ENCODE data around the gene MYBBP1A. TPM values are rescaled to one million over a fixed set of nuclear protein-coding genes. Genes with fewer than 3 reads are reported as not detected.
A peak's percentile ranks its signal among the peaks of the same experiment; 100 is the strongest.

The MYBBP1A gene
- total RNA-seq, 1 donor from 2014 or later = 73.5 TPM

DNA sequence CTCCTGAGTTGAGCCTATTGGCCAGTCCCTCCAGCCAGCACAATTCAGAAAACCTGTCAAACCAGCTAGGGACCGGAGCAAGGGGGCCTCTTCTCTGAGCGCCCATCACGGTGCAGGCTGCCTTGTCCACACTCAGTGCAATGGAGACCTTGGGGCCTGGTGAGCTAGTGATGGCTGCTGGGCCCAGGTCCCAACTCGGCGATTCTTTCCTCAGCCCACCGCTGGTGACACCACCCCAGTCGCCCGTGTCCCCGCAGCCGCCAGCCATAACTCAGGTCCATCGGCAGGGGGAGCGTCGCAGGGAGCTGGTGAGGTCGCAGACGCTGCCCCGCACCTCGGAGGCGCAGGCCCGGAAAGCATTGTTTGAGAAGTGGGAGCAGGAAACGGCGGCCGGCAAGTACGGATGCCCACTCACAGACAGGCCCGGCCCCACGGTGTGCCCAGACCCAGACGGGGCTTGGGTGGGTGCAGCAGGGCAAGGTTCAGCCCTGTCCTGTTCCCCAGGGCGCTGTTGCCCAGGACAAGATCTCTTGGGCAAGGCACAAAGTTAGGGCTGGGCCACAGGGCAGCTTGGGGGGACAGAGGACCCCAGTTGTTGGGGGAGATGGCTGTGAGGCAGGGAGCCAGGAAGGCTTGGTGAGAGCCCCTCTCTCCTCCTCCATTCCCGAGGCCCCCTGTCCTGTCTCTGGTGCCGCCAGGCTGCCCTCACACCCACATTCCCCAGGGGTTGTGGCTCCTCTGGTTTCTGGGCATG lies 39.9 kb upstream of the MYBBP1A start:
- no peak for DNase-seq (ENCODE audit: low spot score in 2 of 2, unreplicated experiment in 2 of 2)
- H3K4me3 Mint-ChIP-seq = no peak overlapping the region
- no peaks in the 10 kb centered on the region for H3K27me3 Mint-ChIP-seq (ENCODE audit: low read depth)
- TF ChIP-seq, protein P1, sequence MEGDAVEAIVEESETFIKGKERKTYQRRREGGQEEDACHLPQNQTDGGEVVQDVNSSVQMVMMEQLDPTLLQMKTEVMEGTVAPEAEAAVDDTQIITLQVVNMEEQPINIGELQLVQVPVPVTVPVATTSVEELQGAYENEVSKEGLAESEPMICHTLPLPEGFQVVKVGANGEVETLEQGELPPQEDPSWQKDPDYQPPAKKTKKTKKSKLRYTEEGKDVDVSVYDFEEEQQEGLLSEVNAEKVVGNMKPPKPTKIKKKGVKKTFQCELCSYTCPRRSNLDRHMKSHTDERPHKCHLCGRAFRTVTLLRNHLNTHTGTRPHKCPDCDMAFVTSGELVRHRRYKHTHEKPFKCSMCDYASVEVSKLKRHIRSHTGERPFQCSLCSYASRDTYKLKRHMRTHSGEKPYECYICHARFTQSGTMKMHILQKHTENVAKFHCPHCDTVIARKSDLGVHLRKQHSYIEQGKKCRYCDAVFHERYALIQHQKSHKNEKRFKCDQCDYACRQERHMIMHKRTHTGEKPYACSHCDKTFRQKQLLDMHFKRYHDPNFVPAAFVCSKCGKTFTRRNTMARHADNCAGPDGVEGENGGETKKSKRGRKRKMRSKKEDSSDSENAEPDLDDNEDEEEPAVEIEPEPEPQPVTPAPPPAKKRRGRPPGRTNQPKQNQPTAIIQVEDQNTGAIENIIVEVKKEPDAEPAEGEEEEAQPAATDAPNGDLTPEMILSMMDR (IDR thresholded peaks at IDR 0.05; ENCODE audit: unreplicated experiment) = peak; percentile 22
- H3K36me3 Mint-ChIP-seq = peaks cover 11% of the 10 kb centered on the region
- H3K9me3 Mint-ChIP-seq = no peaks in the 10 kb centered on the region
- H3K27ac Mint-ChIP-seq = peak overlapping the region; percentile 79
- peaks cover 68% of the 10 kb centered on the region for H3K4me1 Mint-ChIP-seq

DNA sequence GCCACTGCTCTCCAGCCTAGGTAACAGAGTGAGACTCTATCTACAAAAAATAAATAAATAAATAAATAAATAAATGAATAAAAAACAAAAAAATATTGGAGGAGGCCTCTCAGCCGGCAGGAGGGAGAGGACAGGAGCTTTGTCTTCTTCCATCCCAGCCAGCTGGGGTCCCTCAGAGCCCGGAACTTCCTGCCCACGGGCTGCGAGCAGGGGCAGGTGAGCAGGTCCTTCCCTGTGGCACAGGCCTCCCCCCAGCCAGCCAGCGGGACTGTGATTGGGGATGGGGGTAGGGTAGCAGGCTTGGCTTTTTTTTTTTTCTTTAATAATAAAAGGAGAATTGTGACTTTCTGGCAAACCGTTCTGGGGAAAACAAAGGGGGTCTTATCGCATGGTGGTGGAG lies 39.2 kb upstream of the MYBBP1A start:
- Mint-ChIP-seq H3K36me3 (peaks cover 11% of the 10 kb centered on the region), H3K4me1 (peaks cover 66% of the 10 kb centered on the region), H3K4me3 (no peak overlapping the region), H3K27me3 (ENCODE audit: low read depth) (no peaks in the 10 kb centered on the region), H3K9me3 (no peaks in the 10 kb centered on the region), H3K27ac (peak overlapping the region; percentile 79)
- no peak for DNase-seq (ENCODE audit: low spot score in 2 of 2, unreplicated experiment in 2 of 2)
- TF ChIP-seq, protein P1 (IDR thresholded peaks at IDR 0.05; ENCODE audit: unreplicated experiment) = no peak

DNA sequence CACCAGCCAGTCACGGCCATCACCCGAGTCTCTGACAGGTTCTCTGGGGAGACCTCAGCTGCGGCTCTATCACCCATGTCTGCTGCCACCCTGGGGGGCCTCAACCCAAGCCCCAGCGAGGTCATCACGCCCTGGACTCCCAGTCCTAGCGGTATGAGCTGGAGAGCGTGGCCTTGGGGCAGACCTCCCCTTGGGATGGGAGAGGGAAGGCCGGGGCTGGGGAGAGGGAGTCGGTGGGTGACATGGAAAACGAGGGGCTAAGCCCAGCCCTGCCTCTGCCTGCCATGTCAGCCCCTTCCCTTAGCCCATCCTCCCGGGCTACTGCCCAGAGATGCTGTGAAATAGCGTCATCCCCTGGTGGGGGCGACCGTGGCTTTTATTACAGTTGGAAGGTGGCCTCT lies 37.8 kb upstream of the MYBBP1A start:
- Mint-ChIP-seq H3K9me3 (no peaks in the 10 kb centered on the region), H3K36me3 (peaks cover 11% of the 10 kb centered on the region), H3K4me3 (no peak overlapping the region), H3K27me3 (ENCODE audit: low read depth) (no peaks in the 10 kb centered on the region), H3K27ac (no peak overlapping the region), H3K4me1 (peaks cover 68% of the 10 kb centered on the region)
- TF ChIP-seq, protein P1 (IDR thresholded peaks at IDR 0.05; ENCODE audit: unreplicated experiment) = no peak
- DNase-seq (ENCODE audit: low spot score in 2 of 2, unreplicated experiment in 2 of 2) = no peak

DNA sequence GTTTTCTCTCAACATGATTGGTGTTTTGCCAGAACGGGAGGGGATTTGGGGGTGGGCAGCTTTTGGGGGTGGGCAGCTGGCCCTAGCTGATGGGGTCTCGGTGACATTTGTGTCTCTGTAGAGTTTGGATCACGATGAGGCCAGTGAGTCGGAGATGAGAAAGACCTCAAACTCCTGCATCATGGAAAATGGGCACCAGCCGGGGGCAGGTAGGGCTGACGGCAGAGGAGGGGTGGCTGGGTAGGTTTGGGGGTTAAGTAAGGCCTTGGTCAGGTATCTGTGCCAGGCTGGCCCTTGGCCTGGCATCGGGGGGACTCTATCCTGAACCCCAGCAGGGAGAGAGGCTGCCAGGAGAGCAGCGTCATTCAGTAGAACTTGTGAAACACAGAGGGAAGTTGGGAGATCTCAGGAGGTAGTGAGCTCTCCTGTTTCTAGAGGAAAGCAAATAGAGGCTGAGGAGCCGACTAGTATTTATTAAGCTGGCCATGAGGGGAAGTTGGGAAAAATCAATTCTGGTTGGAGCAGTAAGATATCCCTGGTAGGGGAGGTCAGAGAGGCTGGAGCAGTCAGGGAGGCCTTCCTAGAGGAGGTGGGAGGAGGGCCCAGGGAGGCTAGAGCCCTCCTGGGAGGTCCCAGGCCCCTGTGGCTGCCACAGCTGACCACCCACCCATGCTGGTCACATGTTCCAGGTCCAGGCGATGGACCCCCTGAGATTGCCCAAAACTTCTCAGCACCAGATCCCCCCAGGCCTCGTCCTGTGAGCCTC lies 37.2 kb upstream of the MYBBP1A start:
- Mint-ChIP-seq H3K4me1 (peaks cover 68% of the 10 kb centered on the region), H3K36me3 (peaks cover 7% of the 10 kb centered on the region), H3K27ac (peak overlapping the region; percentile 78), H3K27me3 (ENCODE audit: low read depth) (no peaks in the 10 kb centered on the region), H3K9me3 (no peaks in the 10 kb centered on the region), H3K4me3 (no peak overlapping the region)
- no peak for DNase-seq (ENCODE audit: low spot score in 2 of 2, unreplicated experiment in 2 of 2)
- TF ChIP-seq, protein P1 (IDR thresholded peaks at IDR 0.05; ENCODE audit: unreplicated experiment) = no peak

DNA sequence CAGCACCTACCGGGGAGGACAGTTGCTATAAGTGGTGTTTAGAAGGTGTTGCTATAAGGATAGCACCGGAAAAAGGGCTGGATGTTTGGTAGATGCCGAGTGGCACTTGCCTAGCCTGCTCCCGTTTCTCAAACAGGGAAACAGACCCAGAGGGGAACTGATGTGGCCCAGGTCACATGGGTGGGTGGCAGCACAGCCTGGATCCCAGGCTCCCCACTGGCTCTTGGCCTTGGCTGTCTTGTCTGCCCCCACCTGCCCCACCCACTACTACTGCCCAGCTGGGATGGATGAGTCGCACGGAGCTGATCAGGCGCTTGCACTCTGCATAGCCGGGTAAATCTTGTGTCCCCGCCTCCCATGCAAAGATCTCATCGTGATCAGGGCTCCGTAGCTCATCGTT lies 36.3 kb upstream of the MYBBP1A start:
- Mint-ChIP-seq H3K27me3 (ENCODE audit: low read depth) (no peaks in the 10 kb centered on the region), H3K36me3 (peaks cover 3% of the 10 kb centered on the region)
- DNase-seq (ENCODE audit: low spot score in 2 of 2, unreplicated experiment in 2 of 2) = no peak

More for the DNA sequence above, 36.3 kb upstream of the MYBBP1A start:
- Mint-ChIP-seq H3K27ac (peak overlapping the region; percentile 56), H3K4me1 (peaks cover 74% of the 10 kb centered on the region), H3K4me3 (no peak overlapping the region), H3K9me3 (no peaks in the 10 kb centered on the region)
- TF ChIP-seq, protein P1 (IDR thresholded peaks at IDR 0.05; ENCODE audit: unreplicated experiment) = no peak

Data from mesothelial cell of epicardium (in vitro differentiated cells).